OCI-LY3 (cell line): Measurements from ENCODE around the gene XDH.

Source experiments
- H2AFZ ChIP-seq: fragments of 200-600, 300-600 bp; shearing (Covaris generic); 2 replicates; pipeline ENCODE4 v1.6.0; 2014; ENCODE audit warnings: antibody characterized with exemption, low read depth, low read length
- H3K27ac ChIP-seq: fragments of 200-600, 300-600 bp; sonication (generic); 2 replicates; pipeline ENCODE4 v1.5.1; 2014; ENCODE audit warnings: mild to moderate bottlenecking, low read length, moderate library complexity, mixed read lengths
- H3K27me3 ChIP-seq: fragments of 200-600, 300-600 bp; sonication (generic); 2 replicates; pipeline ENCODE4 v1.6.1; 2014; ENCODE audit warnings: low read depth, low read length, mixed read lengths
- H3K36me3 ChIP-seq: fragments of 200-600, 300-600 bp; sonication (generic); replicated peaks from 2 replicates; pipeline ENCODE3; 2014; ENCODE audit warnings: low read depth, low read length, mixed read lengths
- H3K4me1 ChIP-seq: fragments of 300-600, 200-600 bp; sonication (generic); 2 replicates; pipeline ENCODE4 v1.6.1; 2014; ENCODE audit warnings: low read length, mixed read lengths
- H3K4me2 ChIP-seq: fragments of 200-600, 300-600 bp; sonication (generic); 2 replicates; pipeline ENCODE4 v1.6.1; 2014; ENCODE audit warnings: low read length, mixed read lengths
- H3K4me3 ChIP-seq: fragments of 300-600, 200-600 bp; sonication (generic); 2 replicates; pipeline ENCODE4 v1.5.1; 2014; ENCODE audit warnings: antibody characterized with exemption, mild to moderate bottlenecking, low read length, moderate library complexity
- H3K79me2 ChIP-seq: fragments of 300-600, 200-600 bp; shearing (Covaris generic); 2 replicates; pipeline ENCODE4 v1.6.1; 2014; ENCODE audit warnings: mild to moderate bottlenecking, low read length, mixed read lengths
- H3K9ac ChIP-seq: fragments of 300-600, 200-600 bp; shearing (Covaris generic); 2 replicates; pipeline ENCODE4 v1.6.0; 2014; ENCODE audit warnings: mild to moderate bottlenecking, low read length, moderate library complexity
- H3K9me3 ChIP-seq: fragments of 200-600, 300-600 bp; shearing (Covaris generic); 2 replicates; pipeline ENCODE4 v1.6.1; 2014; ENCODE audit warnings: low read length, mixed read lengths; ENCODE audit not compliant: insufficient read depth
- H4K20me1 ChIP-seq: fragments of 200-600, 300-600 bp; sonication (generic); 2 replicates; pipeline ENCODE4 v1.6.1; 2016; ENCODE audit warnings: low read length, mixed read lengths; ENCODE audit not compliant: insufficient read depth
- EZH2phosphoT487 ChIP-seq: fragments of 200-600 bp; shearing (Covaris generic); IDR thresholded peaks from 2 replicates; pipeline ENCODE4 v1.6.1; 2018; ENCODE audit warnings: antibody characterized with exemption, mixed run types, low read depth
- TF ChIP-seq, protein P1 (sequence below): fragments of 200-600, 300-600 bp; sonication (generic); IDR thresholded peaks from 2 replicates; pipeline ENCODE4 v1.5.1; 2014; ENCODE audit warnings: antibody characterized with exemption, low read length, low read depth

The XDH gene

DNA sequence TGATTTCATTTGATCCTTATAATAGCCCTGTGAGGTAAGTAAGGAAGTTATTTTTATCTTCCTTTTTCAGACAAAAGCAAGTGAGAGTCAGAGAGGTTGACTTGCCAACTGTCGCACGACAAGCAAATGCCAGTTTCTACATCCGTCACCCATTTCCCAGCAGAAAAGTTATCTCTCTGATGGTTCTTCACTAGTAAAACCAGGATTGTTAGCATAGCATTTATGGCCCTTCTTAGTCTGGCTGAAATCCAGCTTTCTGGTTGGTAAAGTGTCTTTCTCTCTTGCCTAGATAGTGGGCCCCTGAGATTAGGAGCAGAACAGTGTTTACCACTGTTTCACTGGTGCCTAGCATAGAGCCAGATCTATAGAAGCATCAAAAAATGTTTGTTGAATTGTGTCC, 7.1 kb upstream of the XDH start:
- Histone ChIP-seq H3K27me3 (no peaks in the 10 kb centered on the region), H3K79me2 (no peaks in the 10 kb centered on the region), H3K4me3 (no peak overlapping the region), H3K36me3 (no peaks in the 10 kb centered on the region), H4K20me1 (no peaks in the 10 kb centered on the region), H3K9ac (no peak overlapping the region), H3K4me1 (peaks cover 26% of the 10 kb centered on the region), H2AFZ (no peak overlapping the region), H3K27ac (no peak overlapping the region), H3K4me2 (no peak overlapping the region), H3K9me3 (peaks cover 14% of the 10 kb centered on the region)
- TF ChIP-seq, protein P1, sequence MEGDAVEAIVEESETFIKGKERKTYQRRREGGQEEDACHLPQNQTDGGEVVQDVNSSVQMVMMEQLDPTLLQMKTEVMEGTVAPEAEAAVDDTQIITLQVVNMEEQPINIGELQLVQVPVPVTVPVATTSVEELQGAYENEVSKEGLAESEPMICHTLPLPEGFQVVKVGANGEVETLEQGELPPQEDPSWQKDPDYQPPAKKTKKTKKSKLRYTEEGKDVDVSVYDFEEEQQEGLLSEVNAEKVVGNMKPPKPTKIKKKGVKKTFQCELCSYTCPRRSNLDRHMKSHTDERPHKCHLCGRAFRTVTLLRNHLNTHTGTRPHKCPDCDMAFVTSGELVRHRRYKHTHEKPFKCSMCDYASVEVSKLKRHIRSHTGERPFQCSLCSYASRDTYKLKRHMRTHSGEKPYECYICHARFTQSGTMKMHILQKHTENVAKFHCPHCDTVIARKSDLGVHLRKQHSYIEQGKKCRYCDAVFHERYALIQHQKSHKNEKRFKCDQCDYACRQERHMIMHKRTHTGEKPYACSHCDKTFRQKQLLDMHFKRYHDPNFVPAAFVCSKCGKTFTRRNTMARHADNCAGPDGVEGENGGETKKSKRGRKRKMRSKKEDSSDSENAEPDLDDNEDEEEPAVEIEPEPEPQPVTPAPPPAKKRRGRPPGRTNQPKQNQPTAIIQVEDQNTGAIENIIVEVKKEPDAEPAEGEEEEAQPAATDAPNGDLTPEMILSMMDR, result no peak
- TF ChIP-seq EZH2phosphoT487, result no peak

DNA sequence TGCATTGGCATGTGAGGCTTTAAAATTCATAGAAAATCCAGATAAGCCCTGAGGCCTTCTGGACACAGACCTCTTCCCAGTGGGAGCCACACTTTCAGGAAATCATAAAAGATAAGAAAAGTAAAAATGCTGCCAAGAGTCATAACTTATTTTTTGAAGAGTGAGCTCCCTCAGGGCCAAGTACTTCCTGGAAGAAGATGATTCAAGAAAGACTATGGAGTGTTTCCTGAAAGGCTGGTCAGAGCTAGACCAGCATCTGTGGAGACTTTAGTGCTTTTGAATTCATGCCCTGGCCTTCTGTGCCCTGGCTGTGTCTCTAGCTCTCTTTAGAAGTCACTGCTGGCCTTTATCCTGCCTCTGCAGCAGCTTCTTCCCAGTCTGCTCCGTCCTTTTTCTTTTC, 6.4 kb upstream of the XDH start:
- Histone ChIP-seq H3K79me2 (no peaks in the 10 kb centered on the region), H3K27me3 (no peaks in the 10 kb centered on the region), H3K9ac (no peak overlapping the region), H3K27ac (no peak overlapping the region), H3K4me2 (no peak overlapping the region), H3K4me1 (peaks cover 32% of the 10 kb centered on the region), H3K4me3 (no peak overlapping the region), H4K20me1 (no peaks in the 10 kb centered on the region), H2AFZ (no peak overlapping the region), H3K36me3 (no peaks in the 10 kb centered on the region), H3K9me3 (peaks cover 14% of the 10 kb centered on the region)
- TF ChIP-seq, protein P1, result no peak
- TF ChIP-seq EZH2phosphoT487, result no peak

DNA sequence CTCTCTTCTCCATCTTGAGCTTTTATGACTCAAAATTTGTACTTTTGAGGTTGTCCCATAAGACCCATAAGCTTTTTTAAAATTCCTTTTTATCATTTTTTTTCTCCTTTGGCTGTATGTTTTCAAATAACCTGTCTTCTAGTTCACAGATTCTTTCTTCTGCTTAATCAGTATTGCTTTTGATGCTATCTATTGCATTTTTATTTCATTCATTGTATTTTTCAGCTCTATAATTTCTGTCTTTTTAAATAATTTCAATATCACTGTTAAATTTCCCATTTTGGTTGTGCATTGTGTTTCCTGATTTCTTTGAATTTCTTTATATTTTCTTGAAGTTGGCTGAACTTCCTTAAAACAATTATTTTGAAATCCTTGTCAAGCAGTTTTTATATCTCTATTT, 4.8 kb upstream of the XDH start:
- H4K20me1 ChIP-seq, result no peaks in the 10 kb centered on the region
- TF ChIP-seq, protein P1, result no peak
- no peak for TF ChIP-seq EZH2phosphoT487
- H3K9me3 ChIP-seq, result peaks cover 14% of the 10 kb centered on the region
- no peaks in the 10 kb centered on the region for H3K79me2 ChIP-seq
- H3K27ac ChIP-seq, result no peak overlapping the region
- H3K36me3 ChIP-seq, result no peaks in the 10 kb centered on the region
- H3K4me2 ChIP-seq, result no peak overlapping the region
- H3K4me1 ChIP-seq, result peaks cover 24% of the 10 kb centered on the region
- H3K9ac ChIP-seq, result no peak overlapping the region
- no peaks in the 10 kb centered on the region for H3K27me3 ChIP-seq
- H2AFZ ChIP-seq, result no peak overlapping the region
- H3K4me3 ChIP-seq, result no peak overlapping the region

DNA sequence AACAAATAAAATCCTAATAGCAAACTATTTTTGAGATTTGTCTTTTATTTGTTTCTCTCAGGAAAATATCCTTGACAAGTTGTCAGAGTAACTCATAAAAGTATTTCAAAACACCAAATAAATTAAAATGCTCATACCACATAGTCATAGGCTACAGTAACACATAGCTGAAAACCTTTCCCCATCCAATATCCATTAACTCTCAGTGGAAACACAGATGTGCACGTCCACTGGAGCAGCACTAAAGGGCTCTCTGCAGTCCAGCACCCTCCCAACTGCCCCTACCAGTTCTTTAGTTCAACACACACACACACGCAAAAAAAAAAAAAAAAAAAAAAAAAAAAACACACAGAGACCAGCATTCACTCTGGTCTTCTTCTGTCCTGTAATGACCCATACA, 879 bp upstream of the XDH start:
- H3K9ac ChIP-seq, result no peak overlapping the region
- no peak overlapping the region for H2AFZ ChIP-seq
- H3K4me1 ChIP-seq, result peaks cover 10% of the 10 kb centered on the region
- peaks cover 14% of the 10 kb centered on the region for H3K9me3 ChIP-seq
- H3K4me2 ChIP-seq, result no peak overlapping the region
- H3K79me2 ChIP-seq, result no peaks in the 10 kb centered on the region
- H3K4me3 ChIP-seq, result no peak overlapping the region
- TF ChIP-seq, protein P1, result no peak
- TF ChIP-seq EZH2phosphoT487, result no peak
- no peaks in the 10 kb centered on the region for H4K20me1 ChIP-seq
- no peak overlapping the region for H3K27ac ChIP-seq
- no peaks in the 10 kb centered on the region for H3K27me3 ChIP-seq
- no peaks in the 10 kb centered on the region for H3K36me3 ChIP-seq
